Renal cortex interstitium (tissue), 11 donors: Measurements from ENCODE around the gene MPP2. TPM values are rescaled to one million over a fixed set of nuclear protein-coding genes. Genes with fewer than 3 reads are reported as not detected.

Experiments used
- DNase-seq, 11 donors: peaks; one replicate each; pipeline ENCODE4 v3.0.0-alpha.2; 2013; ENCODE audit warnings: low read depth in 9 of 11, low spot score in 4 of 11; ENCODE audit errors: extremely low read depth in 1 of 11
- polyA plus RNA-seq, 3 donors: library from polyadenylated mRNA; unstranded; fragments of 120-200 nt; gene quantifications; one replicate each; pipeline ENCODE4 v1.2.1, GENCODE V29; 2013; ENCODE audit not compliant: insufficient read length in 3 of 3

MPP2 gene
- polyA plus RNA-seq, 3 donors, result 5.8 to 8.2 (median 7.1) TPM

DNA sequence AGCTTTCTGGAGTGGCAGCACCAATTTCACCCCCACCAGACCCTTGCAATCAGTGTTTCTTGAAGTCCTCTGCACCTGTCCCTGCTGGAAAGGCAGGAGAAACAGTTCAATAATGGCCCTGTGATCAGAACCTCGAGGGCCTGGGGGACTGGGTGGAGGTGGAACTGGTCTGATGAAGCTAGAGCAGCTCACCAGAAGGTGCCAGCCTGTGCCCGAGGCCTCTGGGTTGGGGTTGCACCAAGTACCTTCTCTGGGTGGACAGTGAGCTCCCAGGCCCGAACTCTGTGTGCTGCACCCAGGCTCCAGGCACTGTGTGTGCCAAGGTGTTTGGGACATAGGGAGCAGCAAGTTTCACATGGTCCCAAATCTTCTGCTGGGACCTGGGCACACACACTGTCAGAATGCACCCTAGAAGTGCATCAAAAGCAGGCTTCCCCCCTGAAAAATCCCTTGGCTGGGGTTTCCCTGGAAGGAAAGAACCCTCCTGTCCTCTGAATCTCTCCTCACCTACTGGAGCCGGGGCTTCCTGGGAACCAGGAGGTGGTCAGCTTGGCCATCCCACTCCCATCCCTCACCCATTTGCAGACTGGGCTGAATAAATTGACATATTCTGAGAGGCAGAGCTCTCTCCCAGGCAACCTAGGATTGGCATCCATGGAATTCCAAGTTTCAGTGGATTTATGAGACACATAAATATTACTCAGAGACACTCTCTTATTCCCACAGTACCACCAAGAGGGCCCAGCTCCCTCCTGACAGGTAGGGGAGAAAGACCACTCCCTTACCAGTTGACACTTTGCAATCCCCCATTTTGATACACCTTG is 43.0 kb downstream of the MPP2 start:
- no peak for DNase-seq

- no peak for DNase-seq
Observed at GRCh38 chr17:43861960-43862359, 45.4 kb downstream of the MPP2 start.

DNA sequence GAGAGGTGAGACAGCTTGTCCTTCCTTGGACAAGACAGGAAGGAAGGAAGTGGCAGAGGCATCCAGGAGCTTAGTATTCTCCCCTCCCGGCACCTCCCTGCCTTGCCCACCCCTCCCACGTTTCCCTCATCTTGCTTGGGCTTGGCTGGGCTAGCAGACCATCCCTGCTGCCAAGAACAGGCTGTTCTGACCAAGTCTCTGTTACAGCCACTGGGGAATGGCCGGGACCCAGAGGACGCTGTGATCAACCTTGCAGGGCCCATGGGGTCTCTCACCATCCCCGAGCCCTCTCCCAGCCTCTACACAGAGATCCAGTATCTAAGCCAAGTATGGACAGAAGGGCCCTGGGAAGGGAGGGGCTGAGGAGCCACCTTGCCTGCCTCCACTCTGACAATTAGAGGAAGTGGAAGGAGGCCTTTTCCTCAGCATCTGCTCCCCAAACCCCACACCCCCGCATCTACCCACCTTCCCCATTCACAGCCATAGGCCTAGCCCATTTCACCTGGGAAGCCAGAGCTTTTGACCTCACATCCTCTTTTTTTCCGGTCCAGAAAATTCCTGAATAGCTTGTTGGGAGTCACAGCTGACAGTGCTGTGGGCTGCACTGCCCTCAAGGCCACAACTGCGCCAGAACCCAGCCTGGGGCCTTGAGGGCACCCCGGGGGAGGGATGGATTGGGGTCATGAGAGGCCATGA is 46.3 kb downstream of the MPP2 start:
- DNase-seq, result no peak

GRCh38 chr17:43860077-43860725 is 47.1 kb downstream of the MPP2 start:
- DNase-seq, result no peak

DNA sequence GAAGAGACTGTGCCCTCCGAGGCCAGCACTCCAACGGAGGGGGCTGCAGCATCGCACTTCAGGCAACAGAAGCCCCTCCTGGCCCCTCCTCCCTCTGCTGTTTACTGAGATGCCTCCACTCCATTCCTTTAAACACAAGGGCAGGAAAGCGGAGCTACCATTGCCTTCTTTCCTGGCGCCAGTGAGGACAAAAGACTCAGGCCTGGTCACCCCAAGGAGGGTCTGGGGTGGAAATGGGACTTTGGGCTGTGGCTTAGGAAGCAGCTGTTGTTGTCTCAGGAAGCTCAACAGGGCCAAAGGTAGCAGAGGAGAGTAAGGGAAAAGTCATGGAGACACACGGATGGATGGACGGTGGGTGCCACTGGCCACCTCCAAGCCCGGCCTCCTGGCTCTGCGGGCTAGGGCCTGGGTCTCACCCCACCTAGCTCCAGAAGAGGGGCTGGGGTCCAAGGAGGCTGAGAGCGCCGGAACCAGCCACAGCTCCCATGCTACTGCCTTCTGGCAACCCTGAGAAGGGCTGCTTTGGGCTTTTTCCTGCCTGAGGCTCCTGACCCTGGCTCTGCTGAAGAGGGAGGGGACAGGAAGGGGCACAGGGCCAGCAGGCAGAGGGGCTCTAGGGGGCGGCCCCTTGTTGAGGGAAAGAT is 49.3 kb downstream of the MPP2 start:
- DNase-seq, result no peak

DNA sequence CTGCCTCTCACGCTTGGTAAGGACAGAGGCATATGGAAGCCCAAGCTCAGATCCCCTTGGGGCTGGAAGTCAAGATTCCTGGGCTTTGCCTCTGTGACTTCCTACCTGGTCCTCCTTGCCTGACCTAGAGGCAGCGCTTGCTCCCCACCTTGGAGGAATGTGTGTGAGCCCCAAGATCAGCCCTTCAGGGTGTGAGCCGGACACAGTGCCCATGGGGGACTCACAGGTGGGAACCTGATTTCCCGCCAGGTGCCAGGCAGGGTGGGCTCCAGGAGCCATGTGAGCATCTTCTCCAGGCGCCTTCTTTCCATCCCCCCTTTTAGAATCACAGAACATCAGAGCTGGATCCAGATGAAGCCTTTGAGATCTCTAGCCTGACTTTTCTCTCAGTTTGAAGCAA is 50.2 kb downstream of the MPP2 start:
- DNase-seq, result no peak

DNA sequence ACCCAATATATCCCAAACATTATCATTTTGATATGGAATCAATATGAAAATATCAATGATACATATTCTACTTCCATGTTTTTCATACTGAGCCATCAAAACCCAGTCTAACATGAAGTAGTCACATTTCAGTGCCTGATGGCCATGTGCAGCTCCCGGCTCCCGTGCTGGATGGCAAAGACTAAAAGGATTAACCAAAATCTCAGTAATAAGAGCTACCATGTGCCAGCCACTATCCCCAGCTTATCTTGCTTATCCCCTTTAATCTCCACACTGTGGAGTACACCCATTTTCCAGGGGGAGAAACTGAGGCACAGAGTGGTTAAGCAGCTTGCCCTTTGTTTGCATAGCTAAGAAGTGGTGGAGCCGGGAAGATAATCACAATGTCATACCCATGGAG is 51.2 kb downstream of the MPP2 start:
- DNase-seq, result no peak

- no peak for DNase-seq
Observed at GRCh38 chr17:43855061-43855460, 52.3 kb downstream of the MPP2 start.

DNA sequence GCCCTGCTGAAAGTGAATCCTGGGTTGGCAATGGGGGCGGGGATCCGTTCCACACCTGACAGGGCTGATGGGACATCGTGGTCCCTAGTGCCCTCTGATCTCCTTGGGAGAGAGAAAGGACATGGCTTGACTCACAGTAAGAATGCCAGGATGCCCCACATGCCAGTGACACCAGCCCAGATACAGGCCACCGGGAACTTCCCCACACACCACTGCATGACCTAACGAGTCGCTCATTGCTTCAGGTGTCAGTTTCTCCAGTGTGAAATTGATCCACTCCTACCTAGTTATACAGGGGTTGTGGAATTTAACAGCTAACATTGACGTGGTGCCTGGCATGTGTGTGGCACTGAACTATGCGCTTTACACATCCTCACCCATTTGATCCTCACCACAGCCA is 52.8 kb downstream of the MPP2 start:
- DNase-seq, result no peak

GRCh38 chr17:43853546-43853945 is 53.8 kb downstream of the MPP2 start:
- no peak for DNase-seq

GRCh38 chr17:43852571-43852970 is 54.8 kb downstream of the MPP2 start:
- DNase-seq, result no peak

DNA sequence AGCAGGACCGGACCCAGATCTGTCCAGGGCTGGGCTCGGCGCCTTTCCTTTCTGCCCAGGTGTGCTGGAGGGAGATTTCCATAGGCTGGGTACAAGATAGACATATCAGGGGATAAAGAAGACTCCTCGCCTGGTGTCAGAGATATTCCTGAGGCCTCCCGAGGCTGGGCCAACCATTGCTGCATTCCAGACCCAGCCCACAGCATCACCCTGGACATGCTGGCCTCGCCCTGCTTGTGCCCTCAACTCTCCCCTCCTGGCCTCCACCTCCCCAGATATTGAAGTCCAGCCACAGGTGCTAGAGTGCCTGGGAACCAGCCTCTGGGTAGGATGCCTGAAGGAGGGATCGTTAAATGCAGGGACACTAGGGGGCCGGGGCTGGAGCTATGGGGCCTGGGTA is 58.2 kb downstream of the MPP2 start:
- DNase-seq, result no peak

- DNase-seq, result no peak
Observed at GRCh38 chr17:43848601-43849000, 58.7 kb downstream of the MPP2 start.

DNA sequence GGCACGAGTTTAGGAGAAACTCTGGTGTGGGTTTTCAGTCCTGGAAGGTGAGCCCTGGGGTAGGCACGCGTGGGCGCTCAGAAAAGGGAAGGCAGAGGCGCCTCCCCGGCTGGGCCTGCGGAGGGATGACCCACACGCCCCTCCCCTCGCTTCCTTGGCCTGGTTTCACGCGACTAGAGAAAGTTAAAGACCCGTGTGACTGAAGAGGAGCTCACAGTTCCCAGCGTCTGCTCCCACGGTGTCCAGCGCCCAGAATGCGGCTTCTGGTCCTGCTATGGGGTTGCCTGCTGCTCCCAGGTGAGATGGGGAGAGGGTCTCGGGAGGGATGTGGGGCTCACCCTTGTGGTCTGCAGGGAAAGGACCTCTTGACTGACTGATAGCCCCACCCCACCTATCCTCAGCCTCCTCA is 60.4 kb downstream of the MPP2 start, which contains the start of gene CD300LG:
CD300LG (plus strand) TSS at position 214 of the 409 bp plus-strand sequence; CDS start at position 255, 41 bp downstream.
- DNase-seq, result no peak

GRCh38 chr17:43846221-43846712 is 61.1 kb downstream of the MPP2 start:
- DNase-seq, result peak in 10 of 11 donors; percentile 34 to 68 (median 52)

- no peak for DNase-seq
Observed at GRCh38 chr17:43845766-43846165, 61.6 kb downstream of the MPP2 start.

GRCh38 chr17:43844241-43844640 is 63.1 kb downstream of the MPP2 start:
- no peak for DNase-seq

- no peak for DNase-seq
Observed at GRCh38 chr17:43842975-43843325, 64.4 kb downstream of the MPP2 start.
